Stomach (tissue), 4 donors: ENCODE results near the gene TREX2.

Experiments used
- CTCF ChIP-seq, 7 experiments: fragments of 450-650 bp in 4 of 7; fragments of 200-600 bp in 3 of 7; sonication (generic) in 3 of 7; IDR thresholded peaks; one replicate each; pipeline ENCODE4 v1.5.1; 2016 to 2019; ENCODE audit warnings: antibody characterized with exemption in 7 of 7, control low read depth in 2 of 7, mild to moderate bottlenecking in 1 of 7
- POLR2A ChIP-seq, 4 donors: fragments of 450-650 bp; IDR thresholded peaks; one replicate each; pipeline ENCODE4 v1.6.1; 2016; ENCODE audit warnings: antibody characterized with exemption in 4 of 4, control low read depth in 2 of 4, mild to moderate bottlenecking in 1 of 4, moderate library complexity in 1 of 4

GRCh38 chrX:153443476-153444332 lies 2.2 kb downstream of the TREX2 start:
- TF ChIP-seq CTCF (IDR thresholded peaks at IDR 0.05) = no peak
- no peak for TF ChIP-seq POLR2A (IDR thresholded peaks at IDR 0.05)
